ENCODE measurements around the gene ACSM5.

- TF ChIP-seq CTCF (IDR thresholded peaks at IDR 0.05) (no peak), POLR2AphosphoS5 (IDR thresholded peaks at IDR 0.05) (no peak), EP300 (IDR thresholded peaks at IDR 0.05) (no peak)
Measured at GRCh38 chr16:20411055-20411454, 1.7 kb downstream of the ACSM5 start.
